ENCODE results near the gene TSPAN7. TPM values are rescaled to one million over a fixed set of nuclear protein-coding genes. Genes with fewer than 3 reads are reported as not detected.

The TSPAN7 gene
- total RNA-seq, 1 experiment from 2014 or later, result not detected

DNA sequence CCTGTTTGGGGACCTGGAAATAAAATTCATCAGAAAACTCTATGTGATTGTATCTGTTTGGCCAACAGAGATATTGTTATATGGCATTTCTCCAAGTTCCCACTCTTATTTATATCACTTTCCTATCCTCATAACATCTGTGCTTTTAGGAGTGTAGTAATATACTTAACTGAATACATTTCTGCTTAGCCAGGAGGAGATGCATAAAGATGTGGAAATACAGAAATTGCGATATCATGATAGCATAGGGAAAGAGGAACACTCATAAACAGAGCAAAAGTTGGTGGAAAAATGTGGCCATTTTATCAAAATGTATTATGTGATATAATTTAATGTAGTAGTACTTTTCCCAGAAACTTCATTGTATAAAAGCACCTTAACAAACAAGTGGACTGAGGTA is 46.1 kb upstream of the TSPAN7 start:
- Histone ChIP-seq H3K9me2 (ENCODE audit: insufficient read depth) (no peaks in the 10 kb centered on the region), H3K27me3 (ENCODE audit: insufficient read depth, low read depth) (no peaks in the 10 kb centered on the region), H3K4me3 (no peak overlapping the region), H3F3A (ENCODE audit: insufficient read depth, low read depth) (no peaks in the 10 kb centered on the region), H3K4me1 (replicated peaks; ENCODE audit: insufficient read depth) (no peaks in the 10 kb centered on the region), H3K79me2 (ENCODE audit: low read depth) (no peaks in the 10 kb centered on the region), H4K20me1 (ENCODE audit: insufficient read depth) (no peaks in the 10 kb centered on the region), H3K27ac (no peak overlapping the region), H3K36me3 (ENCODE audit: low read depth) (no peaks in the 10 kb centered on the region), H2AFZ (no peak overlapping the region), H3K9me3 (ENCODE audit: insufficient read depth, low read depth) (no peaks in the 10 kb centered on the region), H3K4me2 (no peak overlapping the region)
- CTCF ChIA-PET, result no interaction called here
- no peak for DNase-seq
- BruUV-seq (replicated peaks), result no TSS peak
- no peak for TF ChIP-seq CTCF (conservative IDR thresholded peaks at IDR 0.05)
- no peak for TF ChIP-seq EZH2 (IDR thresholded peaks at IDR 0.05; ENCODE audit: low read depth)
- POLR2A ChIA-PET (ENCODE audit: unreplicated experiment), result no interaction called here
- intact Hi-C loops (cut with micrococcal nuclease; ENCODE audit: unreplicated experiment), result no loop called here

DNA sequence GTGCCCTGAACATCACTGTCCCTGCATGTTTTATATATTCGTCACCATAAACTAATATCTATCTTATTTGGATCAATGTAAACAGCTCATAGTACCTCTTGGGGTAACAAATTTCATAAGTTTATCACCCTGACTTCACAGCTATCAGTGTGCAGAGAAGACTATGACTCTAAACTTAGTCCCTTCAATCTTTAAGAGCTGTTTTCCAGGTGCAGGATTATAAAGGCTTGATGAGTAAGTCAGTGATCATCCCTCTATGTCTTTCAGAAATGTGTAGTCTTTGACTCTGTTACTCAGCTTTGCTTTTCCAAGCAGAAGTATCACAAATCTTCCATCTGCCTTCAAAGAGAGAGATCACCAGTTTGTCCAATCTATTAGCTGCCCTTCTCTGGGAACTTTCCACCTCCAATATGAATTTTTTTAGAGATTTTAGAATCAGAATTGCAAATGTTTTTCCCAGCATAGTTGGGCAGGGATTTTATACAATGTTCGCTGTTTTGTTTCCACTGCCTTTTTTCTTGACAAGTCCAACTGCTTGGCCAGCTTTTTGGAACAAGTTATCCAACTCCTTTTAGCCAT is 45.1 kb upstream of the TSPAN7 start:
- Histone ChIP-seq H3K79me2 (ENCODE audit: low read depth) (no peaks in the 10 kb centered on the region), H3K4me2 (no peak overlapping the region), H3K4me3 (no peak overlapping the region), H4K20me1 (ENCODE audit: insufficient read depth) (no peaks in the 10 kb centered on the region), H3K4me1 (replicated peaks; ENCODE audit: insufficient read depth) (no peaks in the 10 kb centered on the region), H2AFZ (no peak overlapping the region), H3K36me3 (ENCODE audit: low read depth) (no peaks in the 10 kb centered on the region), H3K27me3 (ENCODE audit: insufficient read depth, low read depth) (no peaks in the 10 kb centered on the region), H3F3A (ENCODE audit: insufficient read depth, low read depth) (no peaks in the 10 kb centered on the region), H3K9me3 (ENCODE audit: insufficient read depth, low read depth) (no peaks in the 10 kb centered on the region), H3K9me2 (ENCODE audit: insufficient read depth) (no peaks in the 10 kb centered on the region), H3K27ac (no peak overlapping the region)
- intact Hi-C loops (cut with micrococcal nuclease; ENCODE audit: unreplicated experiment), result no loop called here
- ChIA-PET POLR2A (ENCODE audit: unreplicated experiment) (no interaction called here), CTCF (no interaction called here)
- DNase-seq, result no peak
- BruUV-seq (replicated peaks), result no TSS peak
- no peak for TF ChIP-seq CTCF (conservative IDR thresholded peaks at IDR 0.05)
- TF ChIP-seq EZH2 (IDR thresholded peaks at IDR 0.05; ENCODE audit: low read depth), result no peak

DNA sequence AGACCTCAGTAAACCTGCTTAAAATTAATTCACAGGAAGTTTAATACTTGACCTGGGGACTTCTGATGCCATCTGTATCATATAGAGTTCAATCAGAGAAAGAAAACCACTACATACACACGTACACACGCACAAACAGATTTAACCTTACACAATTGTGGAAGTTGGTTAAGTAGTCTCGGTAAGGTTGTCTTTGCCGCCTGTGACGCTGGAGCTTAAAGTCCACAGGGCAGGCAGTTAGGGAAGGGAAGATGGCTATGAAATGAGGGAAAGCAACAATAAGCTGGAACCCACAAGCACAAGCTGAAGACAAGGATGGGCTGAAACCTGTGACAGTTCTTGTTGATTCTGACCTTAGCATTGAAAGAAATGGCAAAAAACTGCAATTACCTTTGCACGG is 41.7 kb upstream of the TSPAN7 start:
- Histone ChIP-seq H3K27me3 (ENCODE audit: insufficient read depth, low read depth) (no peaks in the 10 kb centered on the region), H3K79me2 (ENCODE audit: low read depth) (no peaks in the 10 kb centered on the region), H3K4me1 (replicated peaks; ENCODE audit: insufficient read depth) (no peaks in the 10 kb centered on the region), H3K27ac (no peak overlapping the region), H3K4me3 (no peak overlapping the region), H3K4me2 (no peak overlapping the region), H4K20me1 (ENCODE audit: insufficient read depth) (no peaks in the 10 kb centered on the region), H3F3A (ENCODE audit: insufficient read depth, low read depth) (no peaks in the 10 kb centered on the region), H2AFZ (no peak overlapping the region), H3K9me3 (ENCODE audit: insufficient read depth, low read depth) (no peaks in the 10 kb centered on the region), H3K9me2 (ENCODE audit: insufficient read depth) (no peaks in the 10 kb centered on the region), H3K36me3 (ENCODE audit: low read depth) (no peaks in the 10 kb centered on the region)
- POLR2A ChIA-PET (ENCODE audit: unreplicated experiment), result no interaction called here
- CTCF ChIA-PET, result no interaction called here
- DNase-seq, result no peak
- BruUV-seq (replicated peaks), result no TSS peak
- intact Hi-C loops (cut with micrococcal nuclease; ENCODE audit: unreplicated experiment), result no loop called here
- TF ChIP-seq CTCF (conservative IDR thresholded peaks at IDR 0.05) (no peak), EZH2 (IDR thresholded peaks at IDR 0.05; ENCODE audit: low read depth) (no peak)
